SIG-M5 treated with dmso at 0.1 percent for 504 hours (cell line): ENCODE results near the gene NEURL1B.

Source experiments
- DNase-seq: peaks from one replicate; lab custom pipeline; 2025; ENCODE audit not compliant: unreplicated experiment; lab: John Stamatoyannopoulos, UW

The NEURL1B gene

DNA sequence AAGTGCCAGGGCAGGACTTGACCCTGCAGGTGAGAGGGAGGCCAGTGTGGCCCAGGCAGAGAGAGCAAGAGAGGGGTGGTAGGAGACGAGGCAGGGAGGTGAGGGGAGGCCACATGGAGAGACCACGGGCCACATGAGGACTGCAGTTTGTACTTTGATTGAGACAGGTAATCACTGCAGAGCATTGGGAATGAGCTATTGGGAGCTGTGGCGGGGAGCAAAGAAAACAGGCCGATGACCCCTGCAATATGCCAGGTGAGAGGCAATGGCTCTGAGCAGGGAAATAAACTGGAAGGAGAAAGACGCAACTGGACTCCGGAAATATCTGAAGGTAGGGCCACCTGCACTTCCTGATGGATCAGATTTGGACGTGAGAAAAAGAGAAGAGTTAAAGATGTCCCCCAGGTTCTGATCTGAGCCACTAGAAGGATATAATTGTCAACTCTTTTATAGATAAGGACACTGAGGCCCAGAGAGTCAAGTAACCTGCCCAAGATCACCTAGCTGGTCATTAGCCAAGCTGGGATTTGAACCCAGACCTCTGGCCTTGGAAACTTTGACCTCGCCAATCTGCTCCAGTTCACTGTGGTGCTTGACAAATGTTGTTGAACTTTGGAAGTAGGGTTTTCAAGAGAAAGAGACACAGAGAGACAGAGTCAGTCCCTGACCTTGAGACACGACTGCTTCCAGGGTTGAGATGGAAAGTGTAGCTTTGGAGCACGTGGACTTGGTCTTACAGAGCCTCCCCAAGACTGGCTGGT, 87.6 kb downstream of the NEURL1B start:
- DNase-seq: no peak

DNA sequence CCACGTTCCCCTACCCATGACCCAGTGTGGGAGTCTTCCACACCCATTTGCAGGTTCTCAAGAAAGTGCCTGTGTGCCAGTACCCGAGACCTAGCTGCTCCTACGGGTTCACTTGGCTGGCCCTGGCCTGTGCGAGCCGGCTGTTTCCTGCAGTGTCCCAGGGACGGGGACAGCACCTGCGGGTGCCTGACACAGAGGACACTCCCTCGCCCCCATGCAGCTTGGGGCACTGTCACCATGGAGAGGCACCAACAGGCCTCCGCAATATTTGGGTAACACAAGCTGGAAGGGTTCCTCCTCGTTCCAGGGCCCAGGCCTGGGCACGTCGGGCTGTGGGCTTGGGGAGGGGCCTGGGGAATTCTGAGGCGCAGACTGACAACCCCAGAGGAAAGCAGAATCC, 88.5 kb downstream of the NEURL1B start:
- DNase-seq: no peak

DNA sequence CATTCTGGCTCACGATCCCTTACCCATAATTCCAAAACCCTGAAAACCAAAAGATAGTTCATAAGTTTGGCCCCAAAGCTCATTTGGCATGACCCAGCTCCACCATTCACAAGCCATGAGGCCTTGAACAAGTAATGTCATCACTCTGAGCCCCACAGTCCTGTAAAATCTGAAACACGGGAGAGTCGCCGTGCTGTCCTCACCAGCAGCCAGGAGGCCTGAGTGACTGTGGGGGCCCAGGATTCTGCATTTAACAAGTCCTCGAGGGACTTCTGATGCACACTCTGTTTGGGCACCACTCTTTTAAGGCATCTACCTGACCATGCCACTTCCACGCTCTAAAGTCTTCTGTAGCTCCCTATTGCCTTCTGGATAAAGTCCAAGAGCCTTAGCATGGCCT, 89.2 kb downstream of the NEURL1B start:
- DNase-seq: no peak

DNA sequence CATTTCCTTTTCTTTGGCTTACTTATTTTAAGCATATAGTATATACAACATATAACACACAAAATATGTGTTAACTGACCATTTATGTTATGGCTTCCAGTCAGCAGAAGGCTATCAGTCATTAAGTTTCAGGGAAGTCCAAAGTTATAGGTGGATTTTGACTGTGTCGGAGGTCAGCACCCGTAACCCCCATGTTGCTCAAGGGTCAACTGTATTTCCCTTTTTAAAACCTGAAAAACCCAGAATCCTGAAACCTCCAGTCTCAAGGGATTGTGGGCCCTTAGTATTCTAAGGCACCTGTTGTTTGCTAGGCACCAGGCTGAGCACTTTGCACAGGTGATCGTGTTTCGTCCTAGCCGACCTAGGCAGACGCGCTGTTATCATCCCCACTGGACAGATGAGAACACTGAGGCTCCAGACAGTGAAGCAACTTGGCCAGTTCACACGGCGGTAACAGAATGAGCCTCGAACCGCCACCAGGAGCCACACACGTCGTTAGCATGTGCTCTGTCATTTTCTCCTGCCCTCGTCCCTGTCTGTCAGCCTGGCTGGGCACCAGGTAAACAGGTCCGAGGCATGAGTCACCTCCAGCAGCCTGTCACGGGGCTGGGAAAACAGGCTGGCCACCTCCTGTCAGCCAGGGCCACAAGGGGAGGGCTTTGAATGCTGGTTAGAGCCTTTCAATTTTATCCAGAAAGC, 90.1 kb downstream of the NEURL1B start:
- peak; percentile 46 for DNase-seq

DNA sequence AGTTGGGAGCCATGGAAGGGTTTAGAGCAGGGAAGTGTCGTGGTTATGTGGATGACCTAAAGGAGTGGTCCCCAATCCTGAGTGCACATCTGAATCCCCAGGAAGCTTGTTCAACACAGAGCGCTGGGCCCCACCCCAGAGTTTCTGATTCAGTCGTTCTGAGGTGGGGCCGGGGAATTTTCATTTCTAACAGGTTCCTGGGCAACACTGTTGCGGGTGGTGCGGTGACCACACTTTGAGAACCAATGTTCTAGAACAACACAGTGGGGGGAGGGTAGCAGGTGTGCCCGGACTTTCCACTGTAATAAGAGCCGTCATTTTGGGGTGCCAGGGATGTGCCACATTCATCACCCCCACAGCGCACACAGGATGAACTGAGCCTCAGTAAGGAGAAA, 90.6 kb downstream of the NEURL1B start:
- no peak for DNase-seq

DNA sequence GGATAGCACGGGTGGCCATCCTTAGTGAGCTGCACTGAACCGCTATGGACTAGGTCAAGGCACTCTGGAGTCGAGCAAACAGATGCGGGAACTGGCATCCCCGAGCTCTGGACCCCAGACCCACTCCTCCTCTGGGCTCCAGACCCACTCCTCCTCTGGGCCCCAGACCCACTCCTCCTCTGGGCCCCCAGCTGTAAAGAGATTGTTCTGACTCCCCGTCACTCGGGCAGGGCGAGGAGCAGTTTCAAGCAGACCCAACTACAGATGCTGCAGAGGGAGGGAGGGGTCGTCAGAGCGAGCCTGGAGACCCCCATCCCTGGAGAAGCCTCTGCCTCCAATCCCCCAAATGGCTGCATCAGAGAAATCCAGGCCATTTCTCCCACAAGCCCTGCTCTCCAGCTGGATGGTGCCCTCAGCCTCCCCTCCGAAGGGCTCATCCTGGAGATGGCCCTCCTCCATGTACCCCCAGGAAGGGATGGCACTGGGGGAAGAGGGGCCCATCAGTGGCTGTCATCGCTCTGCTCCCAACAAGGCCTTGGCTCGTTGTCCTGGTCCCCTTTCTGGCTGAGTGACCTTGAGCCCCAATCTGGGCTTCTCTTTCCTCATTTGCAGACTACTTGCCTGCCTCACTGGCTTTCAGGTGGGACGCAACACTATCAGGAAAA, 91.3 kb downstream of the NEURL1B start:
- DNase-seq: no peak

DNA sequence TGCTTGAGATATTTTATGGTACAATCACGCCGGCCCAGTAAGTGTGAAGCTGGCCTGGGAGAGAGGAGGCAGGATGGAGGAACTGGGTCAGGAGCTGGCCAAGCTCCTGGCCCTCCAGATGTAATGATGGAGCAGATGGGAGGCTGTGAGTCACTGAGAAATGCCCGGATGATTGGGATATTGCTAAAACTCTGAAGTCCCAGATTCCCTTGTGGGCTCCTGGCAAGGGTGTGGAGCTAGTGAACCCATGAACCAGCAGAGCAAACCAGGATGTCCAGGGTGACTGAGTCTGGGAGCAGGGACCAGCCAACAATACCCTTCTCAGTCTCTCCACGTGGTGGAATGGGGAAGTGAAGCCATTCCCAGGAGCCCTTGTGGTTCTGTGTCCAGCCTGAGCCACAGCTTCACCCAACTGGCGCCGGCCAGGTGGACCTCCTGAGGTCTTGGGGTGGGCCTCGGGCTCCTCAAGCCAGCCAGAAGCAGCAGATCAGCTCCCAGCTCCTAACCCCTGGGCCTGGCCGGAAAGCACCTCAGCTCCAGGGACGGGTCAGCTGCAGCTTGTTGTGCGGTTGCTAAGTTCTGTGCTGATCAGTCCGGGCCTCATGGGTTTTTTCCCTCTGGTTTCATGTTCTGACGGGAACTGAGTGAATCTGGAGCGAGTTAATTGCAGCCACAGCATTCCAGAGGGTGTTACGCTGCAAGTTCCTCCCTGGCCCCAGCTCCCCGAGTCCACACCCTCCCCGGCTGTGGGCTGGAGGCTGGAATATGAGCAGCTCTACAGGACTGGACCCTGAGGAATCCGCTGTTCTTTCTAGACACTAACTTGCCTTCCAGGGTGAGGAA, 92.3 kb downstream of the NEURL1B start:
- no peak for DNase-seq

DNA sequence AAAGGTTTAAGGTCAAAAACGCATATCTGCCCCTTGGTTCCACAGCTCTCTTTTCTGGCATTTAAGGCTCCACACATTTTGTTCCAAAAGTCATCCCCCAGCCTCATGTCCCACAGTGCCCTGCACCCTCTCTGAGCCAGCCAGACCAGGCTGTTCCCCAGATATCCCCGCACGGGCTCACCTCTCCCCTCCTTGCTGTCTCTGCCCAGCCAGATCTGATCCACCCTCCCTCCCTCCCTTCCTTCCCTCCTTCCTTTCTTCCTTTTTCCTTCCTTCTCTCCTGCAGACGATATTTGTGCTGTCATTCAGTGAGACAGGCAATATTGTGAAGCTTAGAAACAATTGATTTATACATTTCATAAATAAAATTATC, 92.9 kb downstream of the NEURL1B start:
- DNase-seq: no peak

DNA sequence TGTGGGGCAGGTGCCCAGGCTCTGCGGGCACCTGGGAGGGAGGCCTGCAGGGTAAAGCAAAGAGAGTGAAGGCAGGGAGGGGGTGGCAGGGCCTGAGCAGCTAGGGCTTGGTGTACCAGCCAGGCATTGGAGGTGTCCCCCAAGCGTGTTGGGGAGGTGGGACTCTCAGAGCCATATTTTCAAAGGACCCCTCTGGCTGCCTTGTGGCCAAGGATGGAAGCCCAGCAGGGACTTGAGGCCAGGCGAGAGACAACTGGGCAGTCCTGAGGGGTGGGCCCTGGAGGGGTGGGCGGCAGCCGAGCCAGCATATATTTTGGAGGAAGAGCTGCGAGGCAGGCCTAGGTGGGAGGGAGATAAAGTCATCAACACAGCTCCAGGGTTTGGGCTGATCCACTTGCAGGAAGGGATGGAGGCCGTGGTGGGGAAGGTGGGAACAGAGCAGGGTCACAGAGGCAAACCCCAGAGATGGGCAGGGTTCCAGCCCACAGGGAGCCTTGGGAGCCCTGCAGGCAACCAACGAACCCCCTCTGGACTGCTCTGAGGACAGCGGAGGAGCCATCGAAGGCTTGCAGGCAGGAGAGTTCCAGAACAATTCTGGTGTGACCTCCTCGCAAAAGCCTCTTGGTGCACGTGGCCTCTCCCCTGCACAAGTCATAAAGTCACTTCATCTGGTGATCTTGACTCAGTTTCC, 94.2 kb downstream of the NEURL1B start:
- no peak for DNase-seq

DNA sequence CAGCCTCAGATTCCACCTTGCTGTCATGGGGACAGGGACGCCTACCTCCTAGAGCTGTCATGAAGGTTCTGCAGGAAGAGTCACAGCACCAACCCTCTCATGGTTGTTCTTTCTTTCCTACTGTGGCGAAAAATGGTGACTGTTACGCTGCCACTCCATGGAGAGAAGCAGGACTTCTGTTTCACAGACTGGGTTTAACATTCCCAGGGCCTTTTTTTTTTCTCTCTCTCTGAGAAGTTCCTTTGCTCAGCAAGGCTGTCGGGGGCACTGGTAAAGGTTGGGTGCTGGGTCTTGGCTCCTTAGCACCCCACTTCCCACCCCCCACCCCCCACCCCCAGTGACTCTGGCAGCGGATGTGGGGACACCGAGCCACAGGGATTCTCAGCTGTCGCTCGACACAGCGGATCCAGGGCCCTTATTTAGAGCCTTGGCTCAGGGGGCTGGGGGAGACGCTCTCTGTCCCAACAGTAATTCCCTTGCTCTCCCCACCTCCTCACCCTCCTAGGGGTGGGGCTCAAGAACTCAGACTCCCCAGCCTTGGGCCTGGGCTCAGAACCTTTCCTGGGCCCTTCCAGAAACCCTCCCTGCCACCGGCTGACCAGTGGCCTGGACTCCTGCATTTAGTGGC, 95.6 kb downstream of the NEURL1B start:
- DNase-seq: no peak

DNA sequence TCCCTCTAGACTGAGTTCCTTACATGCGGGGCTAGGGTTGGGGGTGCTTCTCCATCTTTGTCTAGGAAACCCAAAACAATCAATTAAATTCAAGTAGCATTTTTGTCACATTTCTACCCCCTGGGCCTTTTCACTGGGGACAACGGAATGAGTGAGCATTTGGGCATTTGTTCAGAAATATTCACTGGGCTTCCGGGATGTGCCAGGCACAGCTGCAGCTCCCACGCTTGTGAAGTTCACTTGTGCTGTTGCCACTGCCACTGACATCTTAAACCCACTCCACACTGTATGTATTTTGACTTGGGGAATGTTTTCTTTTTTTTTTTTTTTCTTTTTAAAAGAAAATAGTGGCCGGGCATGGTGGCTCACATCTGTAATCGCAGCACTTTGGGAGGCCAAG, 98.3 kb downstream of the NEURL1B start:
- DNase-seq: no peak

DNA sequence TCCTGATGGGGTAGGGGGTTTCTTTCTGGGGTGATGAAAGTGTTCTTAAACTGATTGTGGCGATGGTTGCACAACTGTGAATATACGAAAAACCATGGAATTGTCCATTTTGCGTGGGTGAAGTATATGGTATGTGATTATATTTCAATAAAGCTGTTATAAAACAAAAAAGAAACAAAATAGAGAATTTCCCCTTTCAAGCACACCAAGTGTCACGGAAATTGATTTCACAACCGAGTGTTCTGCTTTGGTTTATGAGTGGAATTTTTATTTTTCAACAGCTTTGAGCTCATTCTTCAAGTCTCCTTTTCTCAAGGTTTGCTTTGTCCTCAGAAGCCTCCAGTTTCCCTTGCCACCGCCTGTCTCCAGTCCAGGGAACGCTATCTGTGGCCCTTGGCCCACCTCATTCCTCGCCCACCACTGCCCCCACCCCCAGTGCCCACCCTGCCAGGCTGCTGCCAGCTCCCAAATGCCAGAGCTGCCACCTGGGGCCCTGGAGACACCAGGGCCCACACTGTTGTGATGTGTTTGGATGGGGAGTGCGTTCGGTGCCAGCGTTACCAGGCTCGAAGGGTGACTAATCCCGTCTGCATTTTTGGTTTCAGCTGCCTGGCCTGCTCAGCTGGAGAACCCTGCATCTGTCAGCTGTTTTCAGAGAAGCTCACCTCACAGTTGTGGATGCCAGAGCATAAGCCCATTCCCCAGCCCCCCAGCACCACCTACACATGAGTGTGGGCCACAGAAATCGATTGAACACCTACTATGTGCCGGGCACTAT, 99.6 kb downstream of the NEURL1B start:
- no peak for DNase-seq
